Endothelial cell (in vitro differentiated cells): Measurements from ENCODE around the gene C12orf75. TPM values are rescaled to one million over a fixed set of nuclear protein-coding genes. Genes with fewer than 3 reads are reported as not detected.
"Not testable (repeated sequence)": the region's sequence is repeated elsewhere in the genome, so short reads cannot be mapped to it uniquely, and the experiment has no call there.

Source experiments
- DNase-seq: peaks from one replicate; pipeline ENCODE4 v3.0.0; 2021; ENCODE audit warnings: low spot score
- H3K27ac Mint-ChIP-seq: one replicate; pipeline ENCODE4 v1.8.0; 2021; ENCODE audit warnings: mixed read lengths, inconsistent platforms; ENCODE audit not compliant: unreplicated experiment
- H3K27me3 Mint-ChIP-seq: one replicate; pipeline ENCODE4 v1.8.0; 2021; ENCODE audit warnings: mild to moderate bottlenecking, moderate library complexity, mixed read lengths, inconsistent platforms; ENCODE audit not compliant: unreplicated experiment
- H3K36me3 Mint-ChIP-seq: one replicate; pipeline ENCODE4 v1.8.0; 2021; ENCODE audit warnings: mild to moderate bottlenecking, low read depth, mixed read lengths, inconsistent platforms; ENCODE audit not compliant: unreplicated experiment
- H3K4me1 Mint-ChIP-seq: one replicate; pipeline ENCODE4 v1.8.0; 2021; ENCODE audit warnings: mild to moderate bottlenecking, mixed read lengths, inconsistent platforms; ENCODE audit not compliant: unreplicated experiment
- H3K4me3 Mint-ChIP-seq: one replicate; pipeline ENCODE4 v1.8.0; 2021; ENCODE audit warnings: mild to moderate bottlenecking, mixed read lengths, inconsistent platforms; ENCODE audit not compliant: unreplicated experiment
- H3K9me3 Mint-ChIP-seq: one replicate; pipeline ENCODE4 v1.8.0; 2021; ENCODE audit warnings: mixed read lengths, inconsistent platforms; ENCODE audit not compliant: unreplicated experiment
- total RNA-seq: library from RNA; stranded (reverse); fragmentation: NEBNext Ultra II Directional; extraction: Animal tissue kit (Norgen Biotek cat#: 25700); gene quantifications from one replicate; pipeline ENCODE4 v1.2.1, GENCODE V29; 2021; ENCODE audit not compliant: unreplicated experiment
- TF ChIP-seq, protein P1 (sequence below): fragments of 200-600 bp; sonication (generic); IDR thresholded peaks from one replicate; pipeline ENCODE4 v1.5.0; 2021; ENCODE audit warnings: antibody characterized with exemption; ENCODE audit not compliant: unreplicated experiment

The C12orf75 gene
- total RNA-seq, 1 donor from 2014 or later: 24.0 TPM

DNA sequence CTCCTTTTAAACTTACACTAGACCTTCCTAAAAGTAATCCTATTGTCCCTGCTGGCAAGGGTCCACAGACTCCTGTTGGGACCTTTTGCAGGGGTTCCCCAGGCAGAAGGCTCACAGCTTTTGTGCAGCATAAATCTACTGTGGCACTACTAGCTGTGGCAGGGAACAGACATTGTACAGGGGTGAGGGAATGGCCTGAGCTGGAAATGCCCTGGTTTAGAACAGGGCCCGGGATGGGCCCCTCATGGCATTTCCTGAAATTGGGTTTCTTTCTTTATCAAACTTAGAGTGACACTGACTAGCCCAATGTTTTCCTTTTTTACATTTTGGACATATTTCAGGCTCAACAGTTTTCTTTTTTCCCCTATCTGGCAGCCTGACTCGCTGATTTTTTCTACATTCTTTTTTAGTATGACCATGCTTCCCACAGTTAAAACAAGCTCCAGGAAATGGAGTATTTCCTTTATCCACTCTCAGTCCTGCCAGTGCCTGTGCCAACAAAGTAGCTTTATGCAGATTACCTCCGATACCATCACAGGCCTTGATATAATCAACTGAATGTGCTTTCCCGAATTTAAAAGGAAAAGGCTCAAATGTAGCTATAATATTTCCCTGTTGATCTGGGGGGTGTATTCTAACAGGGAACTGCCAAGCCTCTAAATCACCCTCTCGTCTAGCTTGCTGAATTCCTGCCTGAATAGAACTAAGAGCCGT, 22.7 kb upstream of the C12orf75 start:
- not testable (repeated sequence) for DNase-seq, H3K36me3 Mint-ChIP-seq, H3K27me3 Mint-ChIP-seq, H3K4me3 Mint-ChIP-seq, H3K9me3 Mint-ChIP-seq
- H3K27ac Mint-ChIP-seq: peak overlapping the region; percentile 92
- H3K4me1 Mint-ChIP-seq: peaks cover 12% of the 10 kb centered on the region

DNA sequence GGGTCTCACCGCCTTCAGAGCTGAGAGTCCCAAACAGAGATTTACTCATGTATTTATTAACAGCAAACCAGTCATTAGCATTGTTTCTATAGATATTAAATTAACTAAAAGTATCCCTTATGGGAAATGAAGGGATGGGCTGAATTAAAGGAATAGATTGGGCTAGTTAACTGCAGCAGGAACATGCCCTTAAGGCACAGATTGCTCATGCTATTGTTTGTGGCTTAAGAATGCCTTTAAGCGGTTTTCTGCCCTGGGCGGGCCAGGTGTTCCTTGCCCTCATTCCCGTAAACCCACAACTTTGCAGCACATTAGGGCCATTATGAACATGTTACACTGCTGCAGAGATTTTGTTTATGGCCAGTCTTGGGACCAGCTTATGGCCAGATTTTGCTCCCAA, 21.7 kb upstream of the C12orf75 start:
- not testable (repeated sequence) for H3K4me3 Mint-ChIP-seq, H3K27me3 Mint-ChIP-seq, H3K9me3 Mint-ChIP-seq, H3K36me3 Mint-ChIP-seq, DNase-seq
- Mint-ChIP-seq H3K4me1 (peaks cover 12% of the 10 kb centered on the region), H3K27ac (peak overlapping the region; percentile 82)

DNA sequence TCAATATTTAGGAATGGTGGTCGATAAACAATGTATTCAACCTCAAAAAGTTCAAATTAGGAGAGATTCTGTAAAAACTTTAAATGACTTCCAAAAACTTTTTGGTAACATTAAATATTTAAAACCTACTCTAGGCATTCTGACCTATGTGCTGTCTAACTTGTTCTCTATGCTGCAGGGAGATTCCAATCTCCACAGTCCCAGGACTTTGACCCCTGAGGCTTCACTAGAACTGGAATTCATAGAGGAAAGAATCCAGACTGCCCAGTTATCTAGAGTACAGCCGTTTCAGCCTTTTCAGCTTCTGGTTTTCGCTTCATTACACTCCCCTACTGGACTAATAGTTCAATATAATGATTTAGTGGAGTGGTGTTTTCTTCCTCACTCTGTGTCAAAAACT, 21.1 kb upstream of the C12orf75 start:
- DNase-seq, H3K27me3 Mint-ChIP-seq, H3K4me3 Mint-ChIP-seq, H3K36me3 Mint-ChIP-seq, H3K9me3 Mint-ChIP-seq, H3K27ac Mint-ChIP-seq: not testable (repeated sequence)
- peaks cover 12% of the 10 kb centered on the region for H3K4me1 Mint-ChIP-seq

DNA sequence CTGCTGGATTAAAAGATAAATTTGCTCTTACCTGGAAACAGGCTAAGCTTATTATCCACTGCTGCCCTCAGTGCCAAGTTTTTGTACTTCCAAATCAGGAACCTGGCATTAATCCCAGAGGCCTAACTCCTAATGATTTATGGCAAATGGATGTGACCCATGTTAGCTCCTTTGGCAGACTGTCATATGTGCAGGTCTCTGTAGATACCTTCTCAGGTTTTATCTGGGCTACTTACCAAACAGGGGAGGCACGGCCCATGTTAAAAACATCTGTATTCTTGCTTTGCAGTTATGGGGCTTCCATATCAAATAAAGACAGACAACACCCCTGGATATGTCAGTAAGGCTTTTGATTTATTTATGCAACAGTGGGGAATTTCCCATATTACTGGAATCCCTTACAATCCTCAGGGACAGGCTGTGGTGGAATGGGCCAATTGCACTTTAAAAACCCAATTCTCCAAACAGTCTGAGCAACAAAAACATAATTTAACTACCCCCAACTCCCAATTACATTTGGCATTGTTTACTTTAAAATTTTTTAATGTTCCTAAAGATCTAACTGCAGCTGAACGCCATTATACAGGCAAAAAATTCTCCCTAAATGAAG, 19.9 kb upstream of the C12orf75 start:
- not testable (repeated sequence) for H3K9me3 Mint-ChIP-seq, H3K27me3 Mint-ChIP-seq, H3K36me3 Mint-ChIP-seq, H3K27ac Mint-ChIP-seq, H3K4me3 Mint-ChIP-seq, DNase-seq
- H3K4me1 Mint-ChIP-seq: peaks cover 14% of the 10 kb centered on the region

DNA sequence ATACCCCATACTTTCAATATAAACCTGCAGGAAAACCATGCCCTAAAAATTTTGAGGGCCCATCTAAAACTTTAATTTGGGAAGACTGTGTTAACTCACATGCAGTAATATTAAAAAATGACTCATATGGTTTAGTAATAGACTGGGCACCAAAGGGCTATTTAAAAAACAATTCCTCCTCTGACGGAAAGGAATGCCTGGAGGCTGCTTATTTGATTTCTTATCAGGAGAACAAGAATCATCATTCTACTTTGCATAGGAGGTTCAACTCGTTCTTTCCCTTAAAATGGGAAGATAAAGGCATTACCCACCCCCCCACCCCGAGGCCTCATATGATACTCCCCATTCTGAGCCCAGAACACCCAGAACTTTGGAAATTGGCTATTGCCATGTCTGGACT, 18.6 kb upstream of the C12orf75 start:
- not testable (repeated sequence) for H3K9me3 Mint-ChIP-seq, DNase-seq, H3K36me3 Mint-ChIP-seq, H3K27ac Mint-ChIP-seq, H3K27me3 Mint-ChIP-seq, H3K4me3 Mint-ChIP-seq
- peaks cover 14% of the 10 kb centered on the region for H3K4me1 Mint-ChIP-seq

DNA sequence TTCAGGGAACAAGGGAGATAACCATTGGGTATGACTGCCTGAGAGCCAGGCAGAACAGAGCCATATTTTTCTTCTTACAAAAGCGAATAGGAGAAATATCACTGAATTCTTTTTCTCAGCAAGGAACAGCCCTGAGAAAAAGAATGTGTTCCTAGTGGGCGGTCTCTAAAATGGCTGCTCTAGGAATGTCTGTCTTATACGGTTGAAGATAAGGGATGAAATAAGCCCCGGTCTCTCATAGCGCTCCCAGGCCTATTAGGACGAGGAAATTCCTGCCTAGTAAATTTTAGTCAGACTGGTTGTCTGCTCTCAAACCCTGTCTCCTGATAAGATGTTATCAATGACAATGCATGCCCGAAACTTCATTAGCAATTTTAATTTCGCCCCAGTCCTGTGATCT, 16.7 kb upstream of the C12orf75 start:
- not testable (repeated sequence) for H3K36me3 Mint-ChIP-seq, H3K27ac Mint-ChIP-seq, DNase-seq, H3K9me3 Mint-ChIP-seq, H3K27me3 Mint-ChIP-seq, H3K4me1 Mint-ChIP-seq, H3K4me3 Mint-ChIP-seq

DNA sequence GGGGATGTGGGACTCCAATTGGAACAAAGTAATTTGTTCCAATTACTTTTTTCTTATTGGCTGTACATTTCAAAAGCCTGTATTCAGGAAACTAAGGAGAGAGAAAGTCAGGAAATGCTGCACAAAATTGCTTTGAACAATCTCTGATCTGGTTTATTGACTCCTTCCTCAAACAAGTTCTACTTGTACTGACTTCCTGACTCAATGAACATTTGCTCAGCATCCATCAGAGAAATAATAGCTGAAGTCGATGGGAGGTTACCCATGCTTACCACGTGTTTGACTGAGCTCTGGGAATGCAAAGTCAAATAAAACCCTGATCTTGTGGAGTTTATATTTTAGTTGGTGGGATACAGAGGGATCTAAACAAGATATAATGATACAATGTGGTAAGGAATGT, 15.4 kb upstream of the C12orf75 start:
- Mint-ChIP-seq H3K27ac (no peak overlapping the region), H3K36me3 (peaks cover 8% of the 10 kb centered on the region), H3K4me1 (peaks cover 2% of the 10 kb centered on the region), H3K9me3 (peaks cover 6% of the 10 kb centered on the region), H3K27me3 (peaks cover 9% of the 10 kb centered on the region), H3K4me3 (no peak overlapping the region)
- DNase-seq: no peak
- TF ChIP-seq, protein P1, sequence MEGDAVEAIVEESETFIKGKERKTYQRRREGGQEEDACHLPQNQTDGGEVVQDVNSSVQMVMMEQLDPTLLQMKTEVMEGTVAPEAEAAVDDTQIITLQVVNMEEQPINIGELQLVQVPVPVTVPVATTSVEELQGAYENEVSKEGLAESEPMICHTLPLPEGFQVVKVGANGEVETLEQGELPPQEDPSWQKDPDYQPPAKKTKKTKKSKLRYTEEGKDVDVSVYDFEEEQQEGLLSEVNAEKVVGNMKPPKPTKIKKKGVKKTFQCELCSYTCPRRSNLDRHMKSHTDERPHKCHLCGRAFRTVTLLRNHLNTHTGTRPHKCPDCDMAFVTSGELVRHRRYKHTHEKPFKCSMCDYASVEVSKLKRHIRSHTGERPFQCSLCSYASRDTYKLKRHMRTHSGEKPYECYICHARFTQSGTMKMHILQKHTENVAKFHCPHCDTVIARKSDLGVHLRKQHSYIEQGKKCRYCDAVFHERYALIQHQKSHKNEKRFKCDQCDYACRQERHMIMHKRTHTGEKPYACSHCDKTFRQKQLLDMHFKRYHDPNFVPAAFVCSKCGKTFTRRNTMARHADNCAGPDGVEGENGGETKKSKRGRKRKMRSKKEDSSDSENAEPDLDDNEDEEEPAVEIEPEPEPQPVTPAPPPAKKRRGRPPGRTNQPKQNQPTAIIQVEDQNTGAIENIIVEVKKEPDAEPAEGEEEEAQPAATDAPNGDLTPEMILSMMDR: no peak

DNA sequence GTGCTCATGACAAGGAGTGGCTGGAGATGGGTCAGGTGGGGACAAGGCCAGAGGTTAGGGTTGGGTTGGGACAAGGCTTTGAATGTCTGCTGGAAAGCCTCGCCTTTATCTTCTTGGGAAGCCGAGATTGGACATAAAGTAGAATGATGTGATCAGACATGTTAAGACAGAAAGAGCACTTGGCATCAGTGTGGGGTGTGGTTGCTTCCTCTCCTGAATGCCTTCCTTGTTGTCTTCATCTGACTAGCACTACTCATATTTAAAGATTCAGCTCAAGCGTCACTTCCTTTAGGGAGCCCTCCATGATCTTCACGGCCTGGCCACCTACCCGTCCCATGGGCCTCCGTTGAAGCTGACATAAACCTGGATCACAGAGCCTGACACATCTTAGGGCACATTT, 14.8 kb upstream of the C12orf75 start:
- TF ChIP-seq, protein P1: no peak
- H3K36me3 Mint-ChIP-seq: peaks cover 8% of the 10 kb centered on the region
- no peak overlapping the region for H3K4me3 Mint-ChIP-seq
- no peak for DNase-seq
- H3K9me3 Mint-ChIP-seq: peaks cover 6% of the 10 kb centered on the region
- peaks cover 9% of the 10 kb centered on the region for H3K27me3 Mint-ChIP-seq
- peaks cover 2% of the 10 kb centered on the region for H3K4me1 Mint-ChIP-seq
- H3K27ac Mint-ChIP-seq: no peak overlapping the region
